Pancreas (tissue), 10 donors: ENCODE measurements around the gene TMEM250. TPM values are rescaled to one million over a fixed set of nuclear protein-coding genes. Genes with fewer than 3 reads are reported as not detected.

Experiments used
- ATAC-seq, 4 donors: fragments of 200-7000 bp; cut with Tn5 transposase; one replicate each; pipeline versions ENCODE4 v1.8.0 to v1.9.1; 2020; ENCODE audit warnings: mild to moderate bottlenecking in 4 of 4, moderate library complexity in 4 of 4
- DNase-seq, 6 donors: peaks; one replicate each; pipeline ENCODE4 v3.0.0-alpha.2; 2020
- FAIRE-seq: peaks from 2 replicates; lab custom pipeline; 2012; peaks lifted over from hg19 to GRCh38; lab: Jason Lieb, UNC
- H3K27ac ChIP-seq, 4 donors: fragments of 200-600 bp; sonication (generic); 1 replicate in 3 of 4; 2 replicates in 1 of 4; pipeline versions ENCODE4 v1.5.0 to v1.8.0; 2020
- H3K27me3 ChIP-seq, 4 donors: fragments of 200-600 bp; one replicate each; pipeline ENCODE4 v1.8.0; 2021
- H3K36me3 ChIP-seq, 3 donors: fragments of 200-600 bp; sonication (generic) in 1 of 3; one replicate each; pipeline versions ENCODE4 v1.5.0 to v1.8.0; 2020 to 2021
- H3K4me1 ChIP-seq, 3 donors: fragments of 200-600 bp; one replicate each; pipeline ENCODE4 v1.8.0; 2021
- H3K4me3 ChIP-seq, 4 donors: fragments of 200-600 bp; sonication (generic) in 2 of 4; one replicate each; pipeline versions ENCODE4 v1.5.0 to v1.8.0; 2020 to 2021
- H3K9me3 ChIP-seq, 4 donors: fragments of 200-600 bp; one replicate each; pipeline ENCODE4 v1.8.0; 2021
- WGBS, 2 donors: extraction: QIAGEN DNeasy Blood & Tissue Kit; methylation state at CpG; one replicate each; pipeline ENCODE4 v1.1.7; 2013; 5-methylcytosine and 5-hydroxymethylcytosine counted together
- intact Hi-C, 3 donors: fragments of 100-400 bp; cut with DNase I; formaldehyde crosslinking; loops; one replicate each; pipeline versions ENCODE4 v1.11.1 to v1.14.2; 2022
- polyA plus RNA-seq, 2 donors: library from polyadenylated mRNA; stranded (reverse); fragments of 200-250 nt; gene quantifications; one replicate each; pipeline ENCODE4 v1.2.3, GENCODE V29; 2013
- total RNA-seq, 6 donors: library from RNA; stranded (reverse); fragmentation: NEBNext Ultra II Directional in 4 of 6; extraction: Animal tissue kit (Norgen Biotek cat#: 25700) in 4 of 6; gene quantifications; one replicate each; pipeline versions ENCODE4 v1.2.1 to v1.2.4, GENCODE V29; 2021 to 2023
- TF ChIP-seq, protein P1 (sequence below), 4 donors: fragments of 200-600 bp; sonication (generic) in 3 of 4; IDR thresholded peaks; one replicate each; pipeline versions ENCODE4 v1.5.0 to v1.8.0; 2021; ENCODE audit warnings: antibody characterized with exemption in 4 of 4
- donor health status: healthy with polysubstance abuse.
- donor health status: DM: no; HTN: no; CAD: no; lungs with moderate emphysema.
- donor health status: DM: no; HTN: no; CAD: no.
- donor health status: control.
- donor health status: control.
- donor health status: Bipolar disorder and iron deficiency.
- donor health status: DM: yes; HTN: yes; CAD: no.
- donor health status: DM: no; HTN: no; CAD: no.
- donor health status: DM: no; HTN: no; CAD: no.
- donor health status: DM: yes; HTN: yes; CAD: no.

TMEM250 gene
- total and polyA plus RNA-seq, 8 donors: 8.0 to 17.8 (median 11.8) TPM

DNA sequence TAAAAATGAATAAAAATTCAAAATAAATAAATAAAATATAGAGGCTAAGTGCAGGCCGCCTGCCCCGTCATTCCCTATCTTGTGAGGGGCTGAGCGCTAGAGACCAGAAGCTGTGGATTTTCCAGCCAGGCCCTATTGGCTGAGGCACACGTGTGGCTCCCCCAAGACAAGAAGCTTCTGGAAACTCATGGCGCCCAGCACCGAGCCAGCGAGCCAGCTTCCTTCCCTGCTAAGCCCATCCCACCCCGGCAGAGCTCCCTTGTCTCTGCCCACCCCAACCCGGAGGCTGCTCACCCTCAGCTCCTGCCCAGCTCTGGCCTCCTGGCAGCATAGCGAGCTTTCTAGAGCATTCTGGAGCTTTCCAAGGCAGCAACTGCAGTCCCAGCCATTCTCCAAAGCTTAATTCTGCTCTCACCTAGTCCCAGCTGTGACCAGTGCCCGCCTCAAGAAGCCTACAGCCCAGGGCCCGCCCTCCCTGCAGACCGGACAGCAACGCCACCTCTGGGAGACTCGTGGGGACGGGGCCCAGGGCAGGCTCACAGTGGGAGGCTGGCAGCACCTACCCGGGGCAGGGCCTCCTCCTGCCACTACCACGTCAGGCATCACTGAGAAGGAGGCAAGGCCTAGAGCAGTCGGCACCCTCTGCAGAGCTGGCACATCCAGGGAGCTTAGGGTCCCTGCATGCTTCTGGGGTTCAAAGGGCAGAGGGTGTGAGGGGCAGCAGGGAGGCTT is 23.2 kb upstream of the TMEM250 start:
- Histone ChIP-seq H3K27ac (no peak overlapping the region), H3K36me3 (no peaks in the 10 kb centered on the region), H3K9me3 (no peaks in the 10 kb centered on the region), H3K4me1 (peaks cover 0 to 5% (median 3%) of the 10 kb centered on the region in 3 donors), H3K4me3 (no peak overlapping the region), H3K27me3 (no peaks in the 10 kb centered on the region)
- ATAC-seq (no peak), FAIRE-seq (no peak), DNase-seq (peak in 2 of 6 donors; percentile 55 to 58)
- intact Hi-C loops: loop anchor here in 1 of 3 donors (10.0 kb wide), 1 partner anchor 143 kb away; no protein-coding TSS in a partner anchor
- WGBS, 2 donors: 80 to 85% methylated on average over 19 of the region's 19 CpGs
- TF ChIP-seq, protein P1, sequence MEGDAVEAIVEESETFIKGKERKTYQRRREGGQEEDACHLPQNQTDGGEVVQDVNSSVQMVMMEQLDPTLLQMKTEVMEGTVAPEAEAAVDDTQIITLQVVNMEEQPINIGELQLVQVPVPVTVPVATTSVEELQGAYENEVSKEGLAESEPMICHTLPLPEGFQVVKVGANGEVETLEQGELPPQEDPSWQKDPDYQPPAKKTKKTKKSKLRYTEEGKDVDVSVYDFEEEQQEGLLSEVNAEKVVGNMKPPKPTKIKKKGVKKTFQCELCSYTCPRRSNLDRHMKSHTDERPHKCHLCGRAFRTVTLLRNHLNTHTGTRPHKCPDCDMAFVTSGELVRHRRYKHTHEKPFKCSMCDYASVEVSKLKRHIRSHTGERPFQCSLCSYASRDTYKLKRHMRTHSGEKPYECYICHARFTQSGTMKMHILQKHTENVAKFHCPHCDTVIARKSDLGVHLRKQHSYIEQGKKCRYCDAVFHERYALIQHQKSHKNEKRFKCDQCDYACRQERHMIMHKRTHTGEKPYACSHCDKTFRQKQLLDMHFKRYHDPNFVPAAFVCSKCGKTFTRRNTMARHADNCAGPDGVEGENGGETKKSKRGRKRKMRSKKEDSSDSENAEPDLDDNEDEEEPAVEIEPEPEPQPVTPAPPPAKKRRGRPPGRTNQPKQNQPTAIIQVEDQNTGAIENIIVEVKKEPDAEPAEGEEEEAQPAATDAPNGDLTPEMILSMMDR (IDR thresholded peaks at IDR 0.05): no peak

GRCh38 chr9:136140966-136141365 is 22.3 kb upstream of the TMEM250 start:
- Histone ChIP-seq H3K27ac (no peak overlapping the region), H3K36me3 (no peaks in the 10 kb centered on the region), H3K27me3 (no peaks in the 10 kb centered on the region), H3K4me1 (peaks cover 0 to 5% (median 4%) of the 10 kb centered on the region in 3 donors), H3K9me3 (no peaks in the 10 kb centered on the region), H3K4me3 (no peak overlapping the region)
- peak in 1 of 6 donors; percentile 10 for DNase-seq
- FAIRE-seq: no peak
- TF ChIP-seq, protein P1 (IDR thresholded peaks at IDR 0.05): no peak
- WGBS, 2 donors: 77 to 81% methylated on average over 14 of the region's 14 CpGs
- peak in 1 of 4 donors; percentile 27 for ATAC-seq
- intact Hi-C loops: loop anchor here in 1 of 3 donors (10.0 kb wide), 1 partner anchor 144 kb away; no protein-coding TSS in a partner anchor

GRCh38 chr9:136140046-136140445 is 21.4 kb upstream of the TMEM250 start:
- H3K4me1 ChIP-seq: peaks cover 0 to 5% (median 4%) of the 10 kb centered on the region in 3 donors
- TF ChIP-seq, protein P1 (IDR thresholded peaks at IDR 0.05): no peak
- H3K27me3 ChIP-seq: no peaks in the 10 kb centered on the region
- H3K27ac ChIP-seq: no peak overlapping the region
- ATAC-seq (no peak), DNase-seq (no peak), FAIRE-seq (no peak)
- WGBS, 2 donors: 79 to 83% methylated on average over 5 of the region's 5 CpGs
- H3K36me3 ChIP-seq: no peaks in the 10 kb centered on the region
- H3K9me3 ChIP-seq: no peaks in the 10 kb centered on the region
- intact Hi-C loops: loop anchor here in 1 of 3 donors (10.0 kb wide), 1 partner anchor 145 kb away; no protein-coding TSS in a partner anchor
- no peak overlapping the region for H3K4me3 ChIP-seq

DNA sequence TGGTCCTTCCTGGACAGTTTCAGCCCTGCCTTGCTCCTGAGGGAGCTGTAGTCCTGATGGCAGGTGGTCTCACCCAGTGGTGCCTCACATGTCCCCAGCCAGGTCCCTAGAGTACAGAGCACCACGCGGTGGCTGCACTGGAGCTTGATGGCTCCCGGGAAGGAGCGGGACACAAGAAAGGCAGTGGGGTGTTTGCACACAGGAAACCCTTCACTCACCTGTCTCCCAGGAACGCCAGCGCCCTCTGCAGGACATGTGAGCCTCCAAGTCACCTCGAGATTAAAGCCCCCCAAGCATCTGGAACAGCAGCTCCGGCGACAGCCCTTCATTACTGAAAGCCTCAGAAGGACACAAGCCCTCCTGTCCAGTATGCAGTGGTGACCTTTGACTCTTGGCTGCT is 19.9 kb upstream of the TMEM250 start:
- intact Hi-C loops: no loop called here
- H3K4me1 ChIP-seq: peaks cover 3 to 8% (median 4%) of the 10 kb centered on the region in 3 donors
- H3K27me3 ChIP-seq: no peaks in the 10 kb centered on the region
- no peak overlapping the region for H3K4me3 ChIP-seq
- H3K9me3 ChIP-seq: no peaks in the 10 kb centered on the region
- no peaks in the 10 kb centered on the region for H3K36me3 ChIP-seq
- ATAC-seq (no peak), FAIRE-seq (no peak), DNase-seq (peak in 2 of 6 donors; percentile 17 to 57)
- 31 to 40% methylated on average over 9 of the region's 9 CpGs for WGBS, 2 donors
- TF ChIP-seq, protein P1 (IDR thresholded peaks at IDR 0.05): peak in 1 of 4 donors; percentile 10
- no peak overlapping the region for H3K27ac ChIP-seq
